Measurements from ENCODE around the gene SEMA4D.
"Not testable (repeated sequence)": the region's sequence is repeated elsewhere in the genome, so short reads cannot be mapped to it uniquely, and the experiment has no call there.

- TF ChIP-seq CTCF, POLR2A (IDR thresholded peaks at IDR 0.05): not testable (repeated sequence)
These were observed 18.3 kb downstream of the SEMA4D start for GRCh38 chr9:89479669-89480011.

All from uterus (tissue), 2 donors.